H9 (cell line): ENCODE data around the gene ZC3H7B. TPM values are rescaled to one million over a fixed set of nuclear protein-coding genes. Genes with fewer than 3 reads are reported as not detected.

Experiments
- DNase-seq: peaks from one replicate; pipeline ENCODE4 v3.0.0-alpha.2; 2017
- H2AFZ ChIP-seq: one replicate; pipeline ENCODE4 v1.6.1; 2013; ENCODE audit warnings: mild to moderate bottlenecking, low read length, control low read depth, moderate library complexity
- H2AK5ac ChIP-seq: 2 replicates; pipeline ENCODE4 v1.6.1; 2013; ENCODE audit warnings: low read length, control low read depth, mixed read lengths; ENCODE audit not compliant: insufficient read length
- H2BK120ac ChIP-seq: one replicate; pipeline ENCODE4 v1.6.1; 2013; ENCODE audit warnings: low read depth, mild to moderate bottlenecking, low read length, control low read depth, inconsistent platforms; ENCODE audit not compliant: poor library complexity, severe bottlenecking
- H2BK12ac ChIP-seq: 2 replicates; pipeline ENCODE4 v1.6.1; 2013; ENCODE audit warnings: low read length, control low read depth, mixed read lengths, low read depth; ENCODE audit not compliant: insufficient read length
- H2BK15ac ChIP-seq: 2 replicates; pipeline ENCODE4 v1.6.1; 2013; ENCODE audit warnings: low read depth, low read length, control low read depth
- H2BK20ac ChIP-seq: one replicate; pipeline ENCODE4 v1.6.1; 2013; ENCODE audit warnings: low read depth, mild to moderate bottlenecking, low read length, control low read depth, inconsistent platforms; ENCODE audit not compliant: poor library complexity, severe bottlenecking
- H2BK5ac ChIP-seq: 2 replicates; pipeline ENCODE4 v1.6.1; 2013; ENCODE audit warnings: low read length, control low read depth, mixed read lengths; ENCODE audit not compliant: insufficient read length
- H3K14ac ChIP-seq: 2 replicates; pipeline ENCODE4 v1.6.1; 2013; ENCODE audit warnings: low read length, control low read depth; ENCODE audit not compliant: insufficient read depth
- H3K18ac ChIP-seq: 2 replicates; pipeline ENCODE4 v1.6.1; 2013; ENCODE audit warnings: low read depth, mild to moderate bottlenecking, mixed read lengths, low read length, control low read depth; ENCODE audit not compliant: insufficient read length
- H3K23ac ChIP-seq: 2 replicates; pipeline ENCODE4 v1.6.1; 2013; ENCODE audit warnings: low read length, control low read depth, mixed read lengths, low read depth; ENCODE audit not compliant: insufficient read length
- H3K23me2 ChIP-seq: 2 replicates; pipeline ENCODE4 v1.6.1; 2013; ENCODE audit warnings: low read depth, mild to moderate bottlenecking, mixed read lengths, low read length, control low read depth; ENCODE audit not compliant: insufficient read length, poor library complexity, severe bottlenecking
- H3K27ac ChIP-seq: 2 replicates; pipeline ENCODE4 v1.5.1; 2013; ENCODE audit warnings: low read length, control low read depth, mixed read lengths, low read depth; ENCODE audit not compliant: insufficient read length
- H3K27me3 ChIP-seq: 2 replicates; pipeline ENCODE4 v1.6.1; 2013; ENCODE audit warnings: low read length, control low read depth, inconsistent platforms; ENCODE audit not compliant: insufficient read depth
- H3K4ac ChIP-seq: 2 replicates; pipeline ENCODE4 v1.6.1; 2013; ENCODE audit warnings: low read depth, mild to moderate bottlenecking, control low read depth, inconsistent platforms, low read length, moderate library complexity
- H3K4me1 ChIP-seq: 2 replicates; pipeline ENCODE4 v1.6.1; 2013; ENCODE audit warnings: low read length, control low read depth, inconsistent platforms; ENCODE audit not compliant: insufficient read depth
- H3K4me2 ChIP-seq: 2 replicates; pipeline ENCODE4 v1.6.1; 2013; ENCODE audit warnings: low read length, control low read depth, mixed read lengths; ENCODE audit not compliant: insufficient read length, insufficient read depth
- H3K56ac ChIP-seq: 2 replicates; pipeline ENCODE4 v1.6.1; 2013; ENCODE audit warnings: low read depth, mild to moderate bottlenecking, mixed read lengths, low read length, control low read depth; ENCODE audit not compliant: insufficient read length
- H3K79me1 ChIP-seq: 2 replicates; pipeline ENCODE4 v1.6.1; 2013; ENCODE audit warnings: low read depth, mild to moderate bottlenecking, moderate library complexity, low read length, control low read depth, inconsistent platforms; ENCODE audit not compliant: insufficient read depth, poor library complexity, severe bottlenecking
- H3K79me2 ChIP-seq: 2 replicates; pipeline ENCODE4 v1.6.1; 2013; ENCODE audit warnings: low read length, control low read depth, inconsistent platforms; ENCODE audit not compliant: insufficient read depth
- H3K9ac ChIP-seq: 2 replicates; pipeline ENCODE4 v1.6.1; 2013; ENCODE audit warnings: low read length, control low read depth, mixed read lengths; ENCODE audit not compliant: insufficient read length; ENCODE audit errors: extremely low read depth
- H3K9me3 ChIP-seq: one replicate; pipeline ENCODE4 v1.6.1; 2013; ENCODE audit warnings: low read depth, low read length, inconsistent platforms; ENCODE audit not compliant: control insufficient read depth
- H3T11ph ChIP-seq: one replicate; pipeline ENCODE4 v1.6.1; 2013; ENCODE audit warnings: mild to moderate bottlenecking, low read length, control low read depth, inconsistent platforms
- H4K20me1 ChIP-seq: one replicate; pipeline ENCODE4 v1.6.1; 2013; ENCODE audit not compliant: control insufficient read depth, insufficient read length, insufficient read depth
- H4K5ac ChIP-seq: 2 replicates; pipeline ENCODE4 v1.6.1; 2013; ENCODE audit warnings: low read depth, mild to moderate bottlenecking, mixed read lengths, low read length, control low read depth; ENCODE audit not compliant: insufficient read length
- H4K8ac ChIP-seq: replicated peaks from 2 replicates; pipeline ENCODE4 v1.6.1; 2013; ENCODE audit warnings: low read length, control low read depth, mixed read lengths, low read depth; ENCODE audit not compliant: insufficient read length
- H4K91ac ChIP-seq: 2 replicates; pipeline ENCODE4 v1.6.1; 2013; ENCODE audit warnings: low read depth, mild to moderate bottlenecking, moderate library complexity, mixed read lengths, low read length, control low read depth; ENCODE audit not compliant: insufficient read length
- H3K27ac Mint-ChIP-seq, 3 experiments: 2 replicates in 2 of 3; 3 replicates in 1 of 3; pipeline ENCODE4 v1.8.0; 2020 to 2021; ENCODE audit warnings: mixed read lengths in 3 of 3, mild to moderate bottlenecking in 1 of 3, moderate library complexity in 1 of 3
- H3K27me3 Mint-ChIP-seq: 2 replicates; pipeline ENCODE4 v1.8.0; 2021; ENCODE audit warnings: low read depth, mild to moderate bottlenecking, moderate library complexity, mixed read lengths
- H3K36me3 Mint-ChIP-seq, 3 experiments: 2 replicates in 2 of 3; 3 replicates in 1 of 3; pipeline ENCODE4 v1.8.0; 2020 to 2021; ENCODE audit warnings: low read depth in 3 of 3, mixed read lengths in 3 of 3; ENCODE audit not compliant: insufficient read depth in 1 of 3
- H3K4me1 Mint-ChIP-seq, 2 experiments: 2 replicates each; pipeline ENCODE4 v1.8.0; 2020; ENCODE audit warnings: mixed read lengths in 2 of 2
- H3K4me3 Mint-ChIP-seq, 2 experiments: 2 replicates in 1 of 2; 3 replicates in 1 of 2; pipeline ENCODE4 v1.8.0; 2020 to 2021; ENCODE audit warnings: mild to moderate bottlenecking in 2 of 2, mixed read lengths in 2 of 2, moderate library complexity in 1 of 2
- H3K9me3 Mint-ChIP-seq, 2 experiments: 2 replicates in 1 of 2; 3 replicates in 1 of 2; pipeline ENCODE4 v1.8.0; 2020; ENCODE audit warnings: mild to moderate bottlenecking in 2 of 2, mixed read lengths in 2 of 2, moderate library complexity in 1 of 2
- WGBS: extraction: QIAGEN DNeasy Blood & Tissue Kit; methylation state at CpG from one replicate; pipeline ENCODE4 v1.1.7; 2013; ENCODE audit warnings: missing lambda C conversion rate, low lambda C conversion rate, mixed read lengths; ENCODE audit not compliant: insufficient read length; ENCODE audit errors: extremely low coverage; 5-methylcytosine and 5-hydroxymethylcytosine counted together
- total RNA-seq: library from RNA; stranded (reverse); gene quantifications from 2 replicates; pipeline ENCODE4 v1.2.1, GENCODE V29; 2021
- TF ChIP-seq, protein P1 (sequence below): fragments of 200-600 bp; sonication (generic); conservative IDR thresholded peaks from 3 replicates; pipeline ENCODE4 v1.8.0; 2021; ENCODE audit warnings: antibody characterized with exemption, mild to moderate bottlenecking

The ZC3H7B gene
- total RNA-seq, 1 experiment from 2014 or later, result 69.3 TPM

DNA sequence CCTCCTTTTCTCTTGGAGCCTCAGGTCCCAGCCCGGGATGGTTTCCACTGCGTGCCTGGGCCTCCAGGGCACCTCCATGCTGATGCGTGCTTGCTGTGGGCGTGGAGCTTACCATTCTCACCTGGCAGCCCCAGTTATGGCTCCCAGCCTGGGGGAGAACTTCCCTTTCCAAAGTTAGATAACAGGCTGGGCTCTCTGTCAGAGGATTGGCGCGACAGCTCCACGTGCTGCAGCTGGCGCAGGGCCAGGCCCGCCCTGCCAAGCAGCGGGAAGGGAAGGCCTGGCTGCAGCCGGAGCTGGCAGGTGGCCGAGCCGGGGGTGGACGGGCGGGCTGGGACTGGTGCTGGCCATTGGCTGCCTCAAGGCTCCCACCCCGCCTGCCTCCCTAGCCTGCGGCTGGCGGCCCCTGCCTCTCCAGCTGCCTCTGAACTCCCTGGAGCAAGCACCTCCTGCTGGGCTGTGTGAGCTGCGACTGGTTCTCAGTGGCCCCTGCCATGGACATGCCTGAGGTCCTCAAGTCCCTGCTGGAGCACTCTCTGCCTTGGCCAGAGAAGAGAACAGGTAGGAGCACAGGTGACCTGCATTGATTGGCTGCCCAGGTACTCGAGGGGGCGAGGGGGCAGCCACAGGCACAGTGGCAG is 65.8 kb downstream of the ZC3H7B start:
- no peak overlapping the region; a peak in 1 of 7 replicates for H3K27ac Mint-ChIP-seq
- H3K36me3 Mint-ChIP-seq, result no peaks in the 10 kb centered on the region
- Histone ChIP-seq H2BK20ac (no peak overlapping the region), H3K9me3 (no peaks in the 10 kb centered on the region), H3T11ph (no peak overlapping the region), H4K5ac (no peak overlapping the region), H2BK12ac (no peak overlapping the region), H3K56ac (no peak overlapping the region), H3K23me2 (no peaks in the 10 kb centered on the region), H3K18ac (no peak overlapping the region), H3K9ac (no peak overlapping the region), H3K27me3 (no peaks in the 10 kb centered on the region), H2AFZ (no peak overlapping the region), H3K27ac (no peak overlapping the region), H4K91ac (no peak overlapping the region), H3K79me2 (no peaks in the 10 kb centered on the region), H4K20me1 (no peaks in the 10 kb centered on the region), H2BK15ac (no peak overlapping the region), H2AK5ac (no peak overlapping the region), H4K8ac (no peak overlapping the region), H2BK5ac (no peak overlapping the region), H3K23ac (no peak overlapping the region), H3K4me2 (no peak overlapping the region), H3K14ac (no peak overlapping the region; the same call in 1 of the 2 replicates), H3K79me1 (no peaks in the 10 kb centered on the region), H2BK120ac (no peak overlapping the region), H3K4me1 (peaks cover 3% of the 10 kb centered on the region; the same call in 1 of the 2 replicates), H3K4ac (no peak overlapping the region)
- peaks cover 16 to 26% of the 10 kb centered on the region in 2 experiments for H3K4me1 Mint-ChIP-seq
- no CpG with 5 or more reads among the region's 21 CpGs for WGBS
- H3K9me3 Mint-ChIP-seq, result no peaks in the 10 kb centered on the region
- TF ChIP-seq, protein P1, sequence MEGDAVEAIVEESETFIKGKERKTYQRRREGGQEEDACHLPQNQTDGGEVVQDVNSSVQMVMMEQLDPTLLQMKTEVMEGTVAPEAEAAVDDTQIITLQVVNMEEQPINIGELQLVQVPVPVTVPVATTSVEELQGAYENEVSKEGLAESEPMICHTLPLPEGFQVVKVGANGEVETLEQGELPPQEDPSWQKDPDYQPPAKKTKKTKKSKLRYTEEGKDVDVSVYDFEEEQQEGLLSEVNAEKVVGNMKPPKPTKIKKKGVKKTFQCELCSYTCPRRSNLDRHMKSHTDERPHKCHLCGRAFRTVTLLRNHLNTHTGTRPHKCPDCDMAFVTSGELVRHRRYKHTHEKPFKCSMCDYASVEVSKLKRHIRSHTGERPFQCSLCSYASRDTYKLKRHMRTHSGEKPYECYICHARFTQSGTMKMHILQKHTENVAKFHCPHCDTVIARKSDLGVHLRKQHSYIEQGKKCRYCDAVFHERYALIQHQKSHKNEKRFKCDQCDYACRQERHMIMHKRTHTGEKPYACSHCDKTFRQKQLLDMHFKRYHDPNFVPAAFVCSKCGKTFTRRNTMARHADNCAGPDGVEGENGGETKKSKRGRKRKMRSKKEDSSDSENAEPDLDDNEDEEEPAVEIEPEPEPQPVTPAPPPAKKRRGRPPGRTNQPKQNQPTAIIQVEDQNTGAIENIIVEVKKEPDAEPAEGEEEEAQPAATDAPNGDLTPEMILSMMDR, result no peak
- H3K4me3 Mint-ChIP-seq, result no peak overlapping the region
- peak; percentile 79 for DNase-seq
- peaks cover 9% of the 10 kb centered on the region; the same call in 1 of the 2 replicates for H3K27me3 Mint-ChIP-seq
